Stimulated activated CD4-positive, alpha-beta T cell treated with anti-CD3 and anti-CD28 coated beads, Interleukin-4, amount 100 ng/mL, for 4 hours (primary cell): Measurements from ENCODE around the gene RTCA.
"Not testable (repeated sequence)": the region's sequence is repeated elsewhere in the genome, so short reads cannot be mapped to it uniquely, and the experiment has no call there.

ENCODE experiments used
- DNase-seq, 2 experiments: peaks; one replicate each; pipeline ENCODE4 v3.0.0-alpha.2; 2020

RTCA gene

DNA sequence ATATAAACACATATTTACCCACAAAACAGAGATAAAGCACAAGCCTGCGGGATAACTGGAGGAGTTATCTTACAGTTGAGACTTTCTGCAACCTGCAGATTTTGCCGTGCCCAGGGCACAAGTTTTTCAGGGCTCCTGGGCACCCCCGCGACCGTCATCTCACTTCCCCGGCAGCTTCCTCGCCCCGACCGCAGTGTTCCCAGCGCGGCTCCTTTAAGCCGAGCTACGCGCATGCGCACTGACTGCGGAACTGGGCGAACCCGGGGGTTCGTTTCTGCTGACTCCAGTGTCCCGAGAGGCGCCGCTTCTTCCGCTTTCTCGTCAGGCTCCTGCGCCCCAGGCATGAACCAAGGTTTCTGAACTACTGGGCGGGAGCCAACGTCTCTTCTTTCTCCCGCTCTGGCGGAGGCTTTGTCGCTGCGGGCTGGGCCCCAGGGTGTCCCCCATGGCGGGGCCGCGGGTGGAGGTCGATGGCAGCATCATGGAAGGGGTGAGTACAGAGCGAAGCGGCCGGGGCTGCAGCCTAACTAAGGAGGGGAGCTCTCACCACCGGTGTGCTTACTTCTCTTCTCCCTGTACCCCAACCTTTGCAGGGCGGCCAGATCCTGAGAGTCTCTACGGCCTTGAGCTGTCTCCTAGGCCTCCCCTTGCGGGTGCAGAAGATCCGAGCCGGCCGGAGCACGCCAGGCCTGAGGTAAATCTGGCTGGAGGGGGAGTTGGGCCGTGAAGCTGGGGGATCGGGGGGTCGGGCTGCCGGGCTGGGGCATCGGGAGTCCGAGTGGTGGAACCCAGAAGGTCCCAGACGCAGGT, at the start of gene RTCA:
TSS of gene RTCA (plus strand) at position 286 of the 810 bp plus-strand sequence. CDS start at position 446, 160 bp downstream.
- peak; percentile 93 to 95 for DNase-seq

DNA sequence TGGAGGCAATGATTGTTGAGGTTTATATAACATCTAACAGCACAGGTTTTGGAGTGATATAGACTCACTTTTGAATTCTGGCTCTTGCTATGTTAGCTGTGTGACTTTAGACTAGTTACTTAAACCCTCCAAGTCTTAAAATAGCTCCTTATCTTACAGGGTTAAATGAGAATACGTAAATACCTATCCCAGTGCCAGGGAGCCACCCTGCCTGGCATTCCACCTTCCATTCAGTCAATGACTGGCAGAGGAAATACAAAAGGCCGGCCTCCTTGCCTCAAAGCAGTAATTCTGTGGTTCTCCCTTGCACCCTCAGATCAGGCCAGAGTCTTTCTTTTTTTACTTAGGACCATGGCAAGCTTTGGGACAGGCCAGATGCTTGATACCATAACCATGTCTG, 48.2 kb upstream of the RTCA start:
- no peak for DNase-seq

GRCh38 chr1:100219457-100219856, 46.6 kb upstream of the RTCA start:
- no peak for DNase-seq

DNA sequence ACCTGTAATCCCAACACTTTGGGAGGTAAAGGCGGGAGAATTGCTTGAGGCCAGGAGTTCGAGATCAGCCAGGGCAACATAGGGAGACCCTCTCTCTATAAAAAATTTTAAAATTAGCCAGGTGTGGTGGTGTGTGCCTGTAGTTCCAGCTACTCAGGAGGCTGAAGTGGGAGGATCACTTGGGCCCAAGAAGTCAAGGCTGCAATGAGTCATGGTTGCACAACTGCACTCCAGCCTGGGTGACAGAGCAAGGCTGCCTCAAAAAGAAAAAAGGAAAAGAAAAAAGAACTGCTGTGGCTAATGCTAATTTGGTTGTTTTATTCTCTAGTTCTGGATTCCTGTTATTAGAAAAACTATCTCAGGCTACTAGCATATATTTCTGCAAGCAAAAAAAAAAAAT, 46.1 kb upstream of the RTCA start:
- DNase-seq: no peak

DNA sequence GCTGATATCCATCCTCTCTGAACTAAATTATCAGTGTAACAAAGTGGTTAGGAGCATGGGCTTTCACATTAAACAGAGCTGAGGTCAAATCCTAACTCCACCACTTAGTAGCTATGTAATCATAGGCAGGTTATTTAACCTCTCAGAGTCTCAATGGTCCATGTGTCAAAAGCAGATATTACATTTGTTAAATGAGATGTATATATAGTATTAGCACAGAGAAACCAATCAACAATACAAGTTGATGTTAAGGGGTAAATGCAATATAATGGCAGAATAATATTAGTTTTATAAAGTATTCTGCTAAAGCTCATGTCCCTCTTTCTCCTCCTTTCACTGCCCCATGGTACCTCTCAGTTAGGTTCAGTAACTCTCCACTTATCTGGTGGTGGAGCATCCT, 43.6 kb upstream of the RTCA start:
- DNase-seq: no peak

DNA sequence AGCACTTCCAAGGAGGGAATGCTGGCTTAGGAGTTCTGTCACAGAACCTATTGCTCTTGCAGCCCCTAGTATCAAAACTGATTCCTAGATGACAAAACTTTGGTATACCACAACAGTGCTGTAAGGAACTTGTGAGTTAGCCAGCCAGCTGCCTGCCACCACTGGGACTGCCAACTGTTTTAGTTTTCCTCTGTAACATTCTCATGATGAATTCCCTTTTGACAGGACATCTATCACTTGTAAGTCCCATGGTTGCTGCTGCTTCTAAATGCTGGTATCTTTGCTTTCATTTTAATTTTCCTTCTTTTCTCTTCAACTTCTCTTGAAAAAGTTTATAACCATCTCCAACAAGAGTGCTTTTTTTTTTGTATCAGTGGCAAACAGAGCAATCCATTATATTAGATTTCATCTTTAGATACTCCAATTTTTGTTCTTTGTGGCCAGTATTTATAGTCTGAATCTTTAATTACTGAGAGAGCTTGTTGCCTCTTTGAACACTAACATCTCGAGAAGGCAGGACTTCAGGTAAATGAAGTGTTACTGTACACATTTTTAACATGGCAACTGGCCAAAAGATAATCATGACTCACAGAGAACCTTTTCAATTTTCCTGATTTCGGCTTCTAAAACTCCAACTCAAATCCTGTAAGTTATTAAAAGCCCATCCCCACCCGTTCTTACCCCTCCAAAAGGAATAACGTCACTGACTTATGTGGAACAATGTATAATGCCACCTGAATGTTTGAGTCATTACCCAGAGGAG, 36.2 kb upstream of the RTCA start:
- DNase-seq: no peak

GRCh38 chr1:100230765-100231164, 35.3 kb upstream of the RTCA start:
- no peak for DNase-seq

- DNase-seq: no peak
Observed at GRCh38 chr1:100231721-100232120, 34.3 kb upstream of the RTCA start.

- DNase-seq: no peak
Observed at GRCh38 chr1:100232156-100232555, 33.9 kb upstream of the RTCA start.

DNA sequence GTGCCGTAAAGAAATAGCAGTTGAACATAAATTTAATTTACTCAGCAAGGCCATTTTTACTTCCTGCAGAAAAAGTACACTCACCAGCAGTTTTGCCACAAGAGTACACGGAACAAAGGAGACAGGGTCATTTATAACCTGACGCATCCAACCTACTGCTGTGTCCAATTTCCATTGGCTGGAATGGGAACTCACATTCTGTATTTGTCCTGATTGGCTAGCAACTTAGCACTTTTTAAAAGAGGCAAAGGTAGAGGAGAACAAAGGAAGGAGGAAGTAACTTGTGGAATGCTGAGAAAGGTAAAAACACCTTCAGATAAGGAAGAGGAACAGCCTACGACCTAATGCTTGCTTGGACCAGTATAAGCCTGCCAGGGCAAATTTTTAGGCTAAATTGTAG, 32.5 kb upstream of the RTCA start:
- DNase-seq: not testable (repeated sequence)

- DNase-seq: no peak
Observed at GRCh38 chr1:100234432-100234831, 31.6 kb upstream of the RTCA start.

DNA sequence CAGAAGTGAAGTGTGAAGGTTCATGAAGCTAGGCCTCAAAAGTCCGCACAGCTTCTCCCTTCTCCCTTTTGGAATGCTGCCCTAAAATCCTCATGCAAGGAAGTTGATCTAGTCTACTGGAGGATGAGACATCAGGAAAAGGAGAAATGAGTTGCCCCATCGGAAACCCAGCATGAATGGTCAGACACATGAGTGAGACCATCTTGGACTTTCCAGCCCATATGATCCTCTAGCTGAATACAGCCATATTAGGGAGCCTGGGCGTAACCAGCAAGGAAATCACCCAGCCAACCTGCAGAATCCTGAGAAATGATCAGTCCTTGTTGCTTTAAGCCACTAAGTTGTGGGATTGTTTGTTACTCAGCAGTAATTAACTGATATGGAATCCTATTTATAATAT, 28.9 kb upstream of the RTCA start:
- no peak for DNase-seq

DNA sequence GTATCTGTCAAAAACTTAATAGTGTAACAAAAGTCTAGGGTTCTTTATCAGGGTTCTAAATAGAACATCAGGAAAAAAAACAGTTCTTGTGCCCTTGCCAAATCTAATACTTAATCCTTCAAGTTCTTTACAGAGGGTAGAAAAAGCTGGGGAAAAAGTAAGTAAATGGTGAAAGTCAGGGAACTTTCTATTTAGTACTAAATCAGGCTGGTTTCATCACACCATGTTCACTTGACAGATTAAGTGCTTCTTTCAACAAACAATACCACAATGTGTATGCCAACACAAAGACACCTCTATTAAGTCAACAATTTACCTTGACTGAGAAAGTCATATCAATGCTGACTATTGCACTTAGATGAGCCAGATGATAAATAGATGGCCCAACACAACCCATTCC, 26.1 kb upstream of the RTCA start:
- DNase-seq: no peak

DNA sequence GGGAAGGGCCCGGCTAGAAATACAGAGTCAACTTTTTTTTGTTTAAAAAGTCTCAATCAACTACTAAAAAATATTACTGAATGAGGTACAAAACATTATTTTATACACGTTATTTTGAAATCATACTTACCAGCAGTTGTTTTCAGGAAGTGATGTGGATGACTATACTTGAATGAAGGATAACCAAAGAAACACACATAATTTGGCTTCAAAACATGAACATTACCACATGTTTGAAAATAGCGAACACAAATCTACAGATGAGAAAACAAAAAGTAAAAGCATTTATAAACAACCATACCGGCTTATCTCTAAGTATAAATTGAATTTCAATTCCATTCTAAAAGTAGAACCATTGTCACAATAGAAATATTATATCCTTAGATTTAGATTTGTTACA, 25.4 kb upstream of the RTCA start:
- no peak for DNase-seq

- no peak for DNase-seq
Observed at GRCh38 chr1:100246738-100247137, 19.3 kb upstream of the RTCA start.

GRCh38 chr1:100249155-100249536, 16.9 kb upstream of the RTCA start:
- no peak for DNase-seq

DNA sequence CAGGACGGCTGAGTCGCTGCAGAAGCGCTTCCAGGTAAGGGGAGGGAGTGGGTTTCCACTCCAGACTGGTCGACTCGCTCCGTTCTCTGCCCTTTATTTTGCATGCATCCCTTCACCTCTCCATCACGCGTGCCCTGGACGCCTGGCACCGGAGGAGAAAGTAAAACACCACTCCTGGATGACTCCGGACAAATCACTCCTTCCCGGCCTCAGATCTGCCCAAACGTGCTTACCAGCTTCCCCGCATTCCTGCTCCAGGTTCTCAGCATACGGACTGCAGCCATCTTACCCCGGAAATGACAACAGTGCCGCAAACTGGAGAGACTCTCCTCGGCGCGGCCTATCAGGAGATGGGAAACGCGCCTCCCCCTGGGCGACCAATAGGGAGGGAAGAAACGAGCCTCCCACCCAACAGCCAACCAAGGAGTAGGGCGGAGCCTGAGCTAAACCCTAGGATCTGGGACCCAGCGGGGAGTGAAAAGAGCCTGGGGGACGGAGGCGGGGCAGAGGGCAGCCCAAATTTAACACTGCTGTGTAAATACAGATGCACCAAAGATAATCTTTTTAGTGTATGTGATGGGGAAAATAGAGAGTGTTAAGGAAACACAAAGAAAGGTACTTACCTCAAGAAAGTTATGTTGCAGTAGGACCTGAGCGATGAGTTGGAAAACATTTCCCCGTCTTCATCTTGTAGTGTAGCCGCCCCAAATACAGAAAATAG, 16.3 kb upstream of the RTCA start, which contains the start of gene DBT:
TSS of gene DBT (minus strand) at position 298 of the 721 bp plus-strand sequence. CDS start at position 284, 14 bp downstream.
- DNase-seq: peak; percentile 80 to 90

- DNase-seq: no peak
Observed at GRCh38 chr1:100250264-100250663, 15.8 kb upstream of the RTCA start.

GRCh38 chr1:100250807-100251206, 15.2 kb upstream of the RTCA start:
- no peak for DNase-seq

- no peak for DNase-seq
Observed at GRCh38 chr1:100252901-100253300, 13.1 kb upstream of the RTCA start.

DNA sequence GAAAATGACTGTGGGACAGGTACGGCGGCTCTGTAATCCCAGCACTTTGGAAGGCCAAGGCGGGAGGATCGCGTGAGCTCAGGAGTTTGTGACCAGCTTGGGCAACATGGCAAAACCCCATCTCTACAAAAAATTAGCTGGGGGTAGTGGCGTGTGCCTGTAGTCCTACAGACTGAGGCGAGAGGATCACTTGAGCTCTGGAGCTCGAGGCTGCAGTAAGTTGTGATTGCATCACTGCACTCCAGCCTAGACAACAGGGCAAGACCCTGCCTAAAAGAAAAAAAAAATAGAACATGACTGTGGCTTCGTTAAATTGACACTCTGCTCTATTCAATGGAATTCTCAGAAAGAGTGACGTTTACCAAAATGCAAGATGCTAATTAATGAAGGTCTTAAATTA, 12.5 kb upstream of the RTCA start:
- no peak for DNase-seq

DNA sequence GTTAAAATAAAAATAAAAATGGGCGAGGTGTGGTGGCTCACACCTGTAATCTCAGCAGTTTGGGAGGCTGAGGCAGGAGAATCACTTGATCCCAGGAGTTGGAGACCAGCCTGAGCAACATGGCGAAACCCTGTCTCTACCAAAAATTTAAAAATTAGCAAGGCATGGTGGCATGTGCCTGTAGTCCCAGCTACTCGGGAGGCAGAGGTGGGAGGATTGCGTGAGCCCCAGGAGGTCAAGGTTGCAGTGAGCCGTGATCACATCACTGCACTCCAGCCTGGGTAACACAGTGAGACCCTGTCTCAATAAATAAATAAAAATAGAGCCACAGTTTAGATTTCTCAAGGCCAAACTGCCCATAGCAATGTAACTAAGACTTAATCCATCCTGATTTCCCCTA, 9.7 kb upstream of the RTCA start:
- DNase-seq: not testable (repeated sequence)

DNA sequence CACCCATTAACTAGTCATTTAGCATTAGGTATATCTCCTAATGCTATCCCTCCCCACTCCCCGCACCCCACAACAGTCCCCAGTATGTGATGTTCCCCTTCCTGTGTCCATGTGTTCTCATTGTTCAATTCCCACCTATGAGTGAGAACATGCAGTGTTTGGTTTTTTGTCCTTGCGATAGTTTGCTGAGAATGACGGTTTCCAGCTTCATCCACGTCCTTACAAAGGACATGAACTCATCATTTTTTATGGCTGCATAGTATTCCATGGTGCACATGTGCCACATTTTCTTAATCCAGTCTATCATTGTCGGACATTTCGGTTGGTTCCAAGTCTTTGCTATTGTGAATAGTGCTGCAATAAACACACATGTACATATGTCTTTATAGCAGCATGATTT, 7.6 kb upstream of the RTCA start:
- not testable (repeated sequence) for DNase-seq

- no peak for DNase-seq
Observed at GRCh38 chr1:100261686-100262085, 4.3 kb upstream of the RTCA start.
